Smooth muscle cell (in vitro differentiated cells): ENCODE results near the gene SLC4A5. TPM values are rescaled to one million over a fixed set of nuclear protein-coding genes. Genes with fewer than 3 reads are reported as not detected.

ENCODE experiments used
- DNase-seq: peaks from one replicate; lab custom pipeline; 2025; ENCODE audit not compliant: unreplicated experiment; lab: John Stamatoyannopoulos, UW
- H2AFZ ChIP-seq: fragments of 200-600 bp; sonication (generic); 2 replicates; pipeline ENCODE4 v1.6.0; 2016; ENCODE audit warnings: antibody characterized with exemption, low read depth, mild to moderate bottlenecking
- H3F3A ChIP-seq: fragments of 200-600 bp; sonication (generic); 2 replicates; pipeline ENCODE4 v1.6.0; 2017; ENCODE audit warnings: antibody characterized with exemption, low read depth
- H3K27ac ChIP-seq: fragments of 200-600 bp; sonication (generic); 2 replicates; pipeline ENCODE4 v1.5.1; 2016; ENCODE audit warnings: low read depth, mild to moderate bottlenecking
- H3K27me3 ChIP-seq: fragments of 200-600 bp; sonication (generic); 2 replicates; pipeline ENCODE4 v1.6.1; 2016; ENCODE audit warnings: low read depth, mild to moderate bottlenecking
- H3K36me3 ChIP-seq: fragments of 200-600 bp; sonication (generic); 2 replicates; pipeline ENCODE4 v1.5.1; 2016; ENCODE audit warnings: low read depth
- H3K4me1 ChIP-seq: fragments of 200-600 bp; sonication (generic); 2 replicates; pipeline ENCODE4 v1.5.1; 2016; ENCODE audit warnings: low read depth
- H3K4me2 ChIP-seq: fragments of 200-600 bp; sonication (generic); 2 replicates; pipeline ENCODE4 v1.6.0; 2016; ENCODE audit warnings: mild to moderate bottlenecking
- H3K4me3 ChIP-seq: fragments of 200-600 bp; sonication (generic); 2 replicates; pipeline ENCODE4 v1.5.1; 2016; ENCODE audit warnings: mild to moderate bottlenecking
- H3K79me2 ChIP-seq: fragments of 200-600 bp; sonication (generic); 2 replicates; pipeline ENCODE4 v1.6.0; 2016; ENCODE audit warnings: low read depth, mild to moderate bottlenecking
- H3K9ac ChIP-seq: fragments of 200-600 bp; sonication (generic); 2 replicates; pipeline ENCODE4 v1.6.0; 2016; ENCODE audit warnings: low read depth
- H3K9me3 ChIP-seq: fragments of 200-600 bp; sonication (generic); replicated peaks from 2 replicates; pipeline ENCODE4 v1.5.1; 2016; ENCODE audit warnings: low read depth
- H4K20me1 ChIP-seq: fragments of 200-600 bp; sonication (generic); 2 replicates; pipeline ENCODE4 v1.6.0; 2016; ENCODE audit warnings: low read depth
- WGBS: methylation state at CpG from one replicate; pipeline ENCODE4 v1.1.7; 2016; ENCODE audit warnings: low lambda C conversion rate; 5-methylcytosine and 5-hydroxymethylcytosine counted together
- polyA plus RNA-seq: library from polyadenylated mRNA; unstranded; fragments of >200 nt; fragmentation: Nextera tagmentation; extraction: Ambion mirVana; gene quantifications from 2 replicates; pipeline ENCODE4 v1.2.1, GENCODE V29; 2016
- total RNA-seq: library from RNA; depleted of rRNA; stranded (reverse); fragments of >200 nt; gene quantifications from 2 replicates; pipeline ENCODE4 v1.2.3, GENCODE V29; 2014
- TF ChIP-seq, protein P1 (sequence below): fragments of 200-600 bp; sonication (generic); IDR thresholded peaks from 2 replicates; pipeline ENCODE4 v1.5.1; 2017; ENCODE audit warnings: borderline replicate concordance, mild to moderate bottlenecking, antibody characterized with exemption; ENCODE audit not compliant: insufficient read depth, poor library complexity, severe bottlenecking

The SLC4A5 gene
- total and polyA plus RNA-seq, 2 experiments from 2014 or later = 0.46 to 0.99 TPM

DNA sequence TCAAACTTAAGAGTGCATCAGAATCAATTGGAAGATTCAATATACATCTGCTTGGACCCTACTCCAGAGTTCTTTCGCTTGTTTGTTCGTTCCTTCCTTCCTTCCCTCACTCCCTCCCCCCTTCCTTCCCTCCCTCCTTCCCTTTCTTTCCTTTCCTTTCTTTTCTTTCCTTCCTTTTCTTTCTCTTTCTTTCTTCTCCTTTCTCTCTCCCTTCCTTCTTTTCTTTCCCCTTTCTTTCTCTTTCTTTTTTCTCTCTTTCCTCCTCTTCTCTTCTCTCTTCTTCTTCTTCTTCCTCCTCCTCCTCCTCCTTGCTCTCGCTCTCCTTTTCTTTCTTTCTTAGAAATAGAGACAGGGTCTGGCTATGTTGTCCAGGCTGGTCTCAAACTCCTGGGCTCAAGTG lies 98.9 kb downstream of the SLC4A5 start:
- Histone ChIP-seq H3K9me3 (no peaks in the 10 kb centered on the region), H3K79me2 (no peaks in the 10 kb centered on the region), H2AFZ (no peak overlapping the region), H3K4me1 (no peaks in the 10 kb centered on the region), H3K4me3 (no peak overlapping the region), H3F3A (no peaks in the 10 kb centered on the region), H3K27ac (no peak overlapping the region), H3K36me3 (no peaks in the 10 kb centered on the region), H3K27me3 (no peaks in the 10 kb centered on the region), H3K9ac (no peak overlapping the region), H3K4me2 (no peak overlapping the region), H4K20me1 (no peaks in the 10 kb centered on the region)
- no peak for DNase-seq
- 78% methylated on average over 3 of the region's 3 CpGs for WGBS
- TF ChIP-seq, protein P1, sequence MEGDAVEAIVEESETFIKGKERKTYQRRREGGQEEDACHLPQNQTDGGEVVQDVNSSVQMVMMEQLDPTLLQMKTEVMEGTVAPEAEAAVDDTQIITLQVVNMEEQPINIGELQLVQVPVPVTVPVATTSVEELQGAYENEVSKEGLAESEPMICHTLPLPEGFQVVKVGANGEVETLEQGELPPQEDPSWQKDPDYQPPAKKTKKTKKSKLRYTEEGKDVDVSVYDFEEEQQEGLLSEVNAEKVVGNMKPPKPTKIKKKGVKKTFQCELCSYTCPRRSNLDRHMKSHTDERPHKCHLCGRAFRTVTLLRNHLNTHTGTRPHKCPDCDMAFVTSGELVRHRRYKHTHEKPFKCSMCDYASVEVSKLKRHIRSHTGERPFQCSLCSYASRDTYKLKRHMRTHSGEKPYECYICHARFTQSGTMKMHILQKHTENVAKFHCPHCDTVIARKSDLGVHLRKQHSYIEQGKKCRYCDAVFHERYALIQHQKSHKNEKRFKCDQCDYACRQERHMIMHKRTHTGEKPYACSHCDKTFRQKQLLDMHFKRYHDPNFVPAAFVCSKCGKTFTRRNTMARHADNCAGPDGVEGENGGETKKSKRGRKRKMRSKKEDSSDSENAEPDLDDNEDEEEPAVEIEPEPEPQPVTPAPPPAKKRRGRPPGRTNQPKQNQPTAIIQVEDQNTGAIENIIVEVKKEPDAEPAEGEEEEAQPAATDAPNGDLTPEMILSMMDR = no peak

DNA sequence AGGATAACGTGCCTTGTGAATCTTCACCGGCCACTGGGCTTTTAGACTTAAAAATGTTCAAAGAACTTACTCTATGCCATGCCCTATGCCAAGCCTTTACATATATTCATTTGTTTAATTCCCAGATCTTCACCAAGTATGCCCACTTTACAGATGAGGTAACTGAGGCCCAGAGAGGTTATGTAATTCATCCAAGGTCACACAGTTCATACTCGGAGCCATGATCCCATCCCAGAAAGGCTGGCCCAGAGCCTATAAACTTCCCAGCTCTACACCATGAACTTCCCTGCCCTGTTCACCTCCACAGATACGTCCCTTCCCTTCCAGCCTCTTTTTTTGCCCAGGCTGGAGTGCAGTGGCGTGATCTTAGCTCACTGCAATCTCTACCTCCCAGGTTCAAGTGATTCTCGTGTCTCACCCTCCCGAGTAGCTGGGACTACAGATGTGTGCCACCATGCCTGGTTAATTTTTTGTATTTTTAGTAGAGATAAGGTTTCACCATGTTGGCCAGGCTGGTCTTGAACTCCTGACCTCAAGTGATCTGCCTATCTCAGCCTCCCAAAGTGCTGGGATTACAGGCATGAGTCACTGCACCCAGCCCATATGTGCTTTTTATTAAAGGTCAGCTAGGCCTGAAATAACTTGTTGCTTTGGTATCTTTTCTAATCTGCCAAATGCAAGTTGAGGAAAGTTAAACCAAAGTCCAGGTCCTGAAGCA lies 100.7 kb downstream of the SLC4A5 start:
- Histone ChIP-seq H3K4me2 (no peak overlapping the region), H3K36me3 (no peaks in the 10 kb centered on the region), H3K27me3 (no peaks in the 10 kb centered on the region), H3F3A (no peaks in the 10 kb centered on the region), H3K27ac (no peak overlapping the region), H3K4me1 (no peaks in the 10 kb centered on the region), H3K9me3 (no peaks in the 10 kb centered on the region), H3K9ac (no peak overlapping the region), H4K20me1 (no peaks in the 10 kb centered on the region), H3K4me3 (no peak overlapping the region), H3K79me2 (no peaks in the 10 kb centered on the region), H2AFZ (no peak overlapping the region)
- DNase-seq = no peak
- TF ChIP-seq, protein P1 = no peak
- 96% methylated on average over 7 of the region's 7 CpGs for WGBS

DNA sequence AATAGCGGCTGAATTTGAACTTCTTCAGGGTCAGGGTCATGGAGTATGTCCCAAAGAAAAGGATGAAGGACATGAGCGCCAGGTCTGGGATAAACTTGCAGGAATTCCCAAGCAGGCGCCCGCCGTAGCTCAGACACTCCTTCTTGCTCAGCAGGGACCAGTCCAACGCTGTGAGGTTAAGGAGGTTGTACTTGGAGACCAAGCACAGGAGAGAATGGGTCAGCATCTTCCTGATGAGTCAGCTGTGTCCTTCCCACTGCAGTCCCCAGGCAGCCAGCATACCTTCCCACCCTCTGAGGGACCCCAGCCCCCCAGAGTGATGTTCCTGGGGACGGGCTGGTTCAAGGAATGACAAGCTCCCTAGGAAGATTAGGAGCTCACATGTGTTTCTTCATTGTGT lies 103.9 kb downstream of the SLC4A5 start:
- Histone ChIP-seq H3K4me2 (no peak overlapping the region), H3K27me3 (no peaks in the 10 kb centered on the region), H3K9me3 (no peaks in the 10 kb centered on the region), H3K4me3 (no peak overlapping the region), H3K27ac (no peak overlapping the region), H4K20me1 (no peaks in the 10 kb centered on the region), H3K4me1 (no peaks in the 10 kb centered on the region), H3K9ac (no peak overlapping the region), H3F3A (no peaks in the 10 kb centered on the region), H3K79me2 (no peaks in the 10 kb centered on the region), H2AFZ (no peak overlapping the region), H3K36me3 (no peaks in the 10 kb centered on the region)
- TF ChIP-seq, protein P1 = no peak
- no peak for DNase-seq
- WGBS = 80% methylated on average over 7 of the region's 7 CpGs

DNA sequence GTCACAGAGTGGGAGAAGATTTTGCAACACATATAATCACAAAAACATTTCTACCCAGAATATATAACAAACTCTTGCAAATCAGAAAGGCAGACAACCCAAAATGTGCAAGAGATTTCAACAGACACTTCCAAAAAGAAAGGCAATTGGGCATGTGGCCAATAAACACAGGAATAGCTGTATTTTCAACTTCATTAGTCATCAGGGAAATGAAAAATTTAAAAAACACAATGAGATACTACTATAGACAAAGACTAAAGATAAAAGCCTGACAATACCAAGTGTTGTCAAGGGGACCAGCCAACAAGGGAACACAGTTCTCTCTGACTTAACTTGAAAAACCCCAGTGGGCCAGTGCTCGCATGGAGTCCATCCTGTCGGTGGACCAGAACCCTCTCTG lies 104.3 kb downstream of the SLC4A5 start:
- no peak overlapping the region for H3K9ac ChIP-seq
- 94% methylated on average over 2 of the region's 2 CpGs for WGBS
- no peaks in the 10 kb centered on the region for H3K4me1 ChIP-seq
- no peaks in the 10 kb centered on the region for H3K27me3 ChIP-seq
- TF ChIP-seq, protein P1 = no peak
- no peaks in the 10 kb centered on the region for H4K20me1 ChIP-seq
- no peaks in the 10 kb centered on the region for H3K79me2 ChIP-seq
- no peak overlapping the region for H3K4me3 ChIP-seq
- no peaks in the 10 kb centered on the region for H3K9me3 ChIP-seq
- no peak overlapping the region for H3K4me2 ChIP-seq
- H2AFZ ChIP-seq = no peak overlapping the region
- no peak for DNase-seq
- no peaks in the 10 kb centered on the region for H3K36me3 ChIP-seq
- H3F3A ChIP-seq = no peaks in the 10 kb centered on the region
- H3K27ac ChIP-seq = no peak overlapping the region
